ELR (cell line): ENCODE results near the gene ZC3H4.

Experiments
- DNase-seq: peaks from one replicate; pipeline ENCODE4 v3.0.0-alpha.2; 2015; ENCODE audit warnings: low read depth

Gene ZC3H4

DNA sequence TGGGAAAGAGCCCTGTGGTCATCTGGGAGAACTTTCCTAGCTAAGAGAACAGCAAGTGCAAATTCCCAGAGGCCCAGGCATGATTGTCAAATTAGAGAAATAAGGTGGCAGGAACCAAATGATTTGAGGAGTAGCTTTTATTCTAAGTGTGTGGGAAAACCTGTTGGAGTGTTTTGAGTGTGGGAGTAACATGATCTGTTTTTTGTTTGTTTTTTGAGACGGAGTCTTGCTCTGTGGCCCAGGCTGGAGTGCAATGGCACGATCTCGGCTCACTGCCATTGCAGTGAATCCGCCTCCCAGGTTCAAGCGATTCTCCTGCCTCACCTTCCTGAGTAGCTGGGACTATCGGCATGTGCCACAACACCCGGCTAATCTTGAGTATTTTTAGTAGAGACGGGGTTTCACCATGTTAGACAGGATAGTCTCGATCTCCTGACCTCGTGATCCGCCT, 19.5 kb upstream of the ZC3H4 start:
- DNase-seq = no peak

DNA sequence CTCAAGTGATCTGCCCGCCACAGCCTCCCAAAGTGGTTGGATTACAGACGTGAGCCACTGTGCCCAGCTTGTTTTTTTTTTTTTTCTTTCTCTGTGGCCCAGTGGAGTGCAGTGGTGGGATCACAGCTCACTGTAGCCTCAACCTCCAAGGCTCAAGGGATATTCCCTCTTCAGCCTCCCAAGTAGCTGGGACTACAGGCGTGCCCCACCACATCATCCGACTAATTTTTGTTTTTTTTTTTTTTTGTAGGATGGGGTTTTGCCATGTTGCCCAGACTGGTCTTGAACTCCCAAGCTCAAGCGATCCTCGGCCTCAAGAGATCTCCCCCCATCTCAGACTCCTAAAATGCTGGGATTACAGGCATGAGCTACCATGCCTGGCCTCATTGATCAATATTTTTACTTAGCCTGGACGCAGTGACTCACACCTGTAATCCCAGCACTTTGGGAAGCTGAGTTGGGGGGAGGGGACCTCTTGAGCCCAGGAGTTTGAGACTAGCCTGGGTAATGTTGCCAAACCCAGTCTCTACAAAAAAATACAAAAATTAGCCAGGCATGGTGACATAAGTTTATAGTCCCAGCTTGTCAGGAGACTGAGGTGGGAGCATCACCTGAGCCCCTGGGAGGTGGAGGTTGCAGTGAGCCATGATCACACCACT, 18.7 kb upstream of the ZC3H4 start:
- peak; percentile 37 for DNase-seq

GRCh38 chr19:47130589-47131227, 17.1 kb upstream of the ZC3H4 start, which contains the start of gene SAE1:
Gene SAE1, plus strand, starts transcription at chr19:47130835. Its CDS starts 96 bp downstream, at chr19:47130931.
- peak; percentile 99 for DNase-seq

DNA sequence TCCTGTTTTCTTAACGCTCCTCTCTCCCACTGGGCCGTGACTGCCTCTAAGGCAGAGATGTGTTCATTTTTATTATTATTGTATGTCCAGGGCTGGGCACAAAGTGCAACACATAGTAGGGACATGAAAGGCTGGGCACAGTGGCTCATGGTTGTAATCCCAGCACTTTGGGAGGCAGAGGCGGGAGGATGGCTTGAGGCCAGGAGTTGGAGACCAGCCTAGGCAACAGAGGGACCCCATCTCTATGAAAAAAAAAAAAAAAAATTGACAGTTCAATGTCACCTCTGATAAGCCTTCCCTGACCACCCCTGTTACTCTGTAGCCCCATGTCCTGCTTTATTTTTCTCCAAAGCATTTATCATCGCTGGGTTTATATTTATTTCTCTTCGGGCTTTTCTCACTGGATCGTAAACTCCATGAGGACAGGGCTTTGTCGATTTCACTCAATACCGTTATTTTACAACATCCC, 16.6 kb upstream of the ZC3H4 start:
- no peak for DNase-seq

DNA sequence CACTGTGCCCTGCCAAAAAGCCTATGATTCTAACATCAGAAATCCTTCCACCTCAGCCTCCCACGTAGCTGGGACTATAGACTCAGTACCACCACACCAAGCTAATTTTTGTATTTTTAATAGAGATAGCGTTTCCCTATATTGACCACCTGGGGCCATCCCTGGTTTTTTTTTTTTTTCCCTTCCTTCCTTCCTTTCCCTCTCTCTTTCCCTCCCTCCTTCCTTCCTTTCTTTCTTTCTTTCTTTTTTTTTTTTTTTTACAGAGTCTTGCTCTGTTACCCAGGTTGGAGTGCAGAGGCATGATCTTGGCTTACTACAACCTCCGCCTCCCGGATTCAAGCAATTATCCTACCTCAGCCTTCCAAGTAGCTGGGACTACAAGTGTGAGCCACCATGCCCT, 16.0 kb upstream of the ZC3H4 start:
- no peak for DNase-seq

DNA sequence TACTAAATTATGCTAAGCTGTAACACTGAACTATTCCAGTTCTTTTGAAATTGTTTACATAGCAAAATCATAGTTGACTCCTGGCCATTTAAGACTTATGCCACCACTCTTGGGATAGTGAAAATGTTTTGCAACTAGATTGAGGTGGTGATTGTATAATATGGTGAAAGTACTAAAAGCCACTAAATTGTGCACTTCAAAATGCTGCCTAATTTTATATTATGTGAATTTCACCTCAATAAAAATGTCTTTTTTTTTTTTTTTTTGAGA, 12.0 kb upstream of the ZC3H4 start:
- no peak for DNase-seq

GRCh38 chr19:47124937-47125668, 11.5 kb upstream of the ZC3H4 start:
- peak; percentile 85 for DNase-seq

- peak; percentile 58 for DNase-seq
These were observed 9.8 kb upstream of the ZC3H4 start for GRCh38 chr19:47123406-47123805.

DNA sequence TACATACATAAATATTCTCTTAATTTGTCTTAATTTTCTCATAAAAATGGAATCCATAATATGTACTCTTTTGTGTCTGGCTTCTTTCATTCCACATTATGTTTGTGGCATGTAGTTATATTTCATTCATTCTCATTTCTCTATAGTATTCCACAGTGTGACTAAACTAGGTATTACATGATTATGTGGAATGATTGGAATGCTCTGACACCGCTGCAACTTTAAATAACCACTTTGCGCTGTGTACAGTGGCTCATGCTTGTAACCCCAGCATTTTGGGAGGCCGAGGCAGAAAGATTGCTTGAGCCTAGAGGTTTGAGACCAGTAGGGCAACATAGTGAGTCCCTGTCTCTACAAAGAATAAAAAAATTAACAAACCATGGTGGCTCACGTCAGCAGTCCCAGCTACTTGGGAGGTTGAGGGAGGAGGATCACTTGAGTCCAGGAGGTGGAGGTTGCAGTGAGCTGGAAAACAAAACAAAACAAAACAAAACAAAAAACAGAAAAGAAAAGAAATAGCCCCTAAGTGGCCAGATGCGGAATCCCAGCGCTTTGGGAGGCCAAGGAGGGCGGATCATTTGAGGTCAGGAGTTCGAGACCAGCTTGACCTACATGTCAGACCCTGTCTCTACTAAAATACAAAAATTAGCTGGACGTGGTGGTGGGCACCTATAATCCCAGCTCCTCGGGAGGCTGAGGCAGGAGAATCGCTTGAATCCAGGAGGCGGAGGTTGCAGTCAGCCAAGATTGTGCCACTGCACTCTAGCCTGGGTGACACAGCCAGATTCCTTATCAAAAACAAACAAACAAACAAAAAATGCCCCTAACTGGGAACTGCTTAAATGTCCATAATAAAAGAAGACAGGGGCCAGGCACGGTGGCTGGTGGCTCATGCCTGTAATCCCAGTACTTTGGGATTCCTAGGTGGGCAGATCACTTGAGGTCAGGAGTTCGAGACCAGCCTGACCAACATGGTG, 9.1 kb upstream of the ZC3H4 start:
- DNase-seq = peak; percentile 85

GRCh38 chr19:47120470-47121067, 7.0 kb upstream of the ZC3H4 start:
- no peak for DNase-seq

GRCh38 chr19:47113850-47114651, 475 bp upstream of the ZC3H4 start:
- no peak for DNase-seq

GRCh38 chr19:47112166-47112996, 1.2 kb downstream of the ZC3H4 start:
- DNase-seq = peak; percentile 90

- DNase-seq = no peak
These were observed 1.9 kb downstream of the ZC3H4 start for GRCh38 chr19:47111682-47112165.

DNA sequence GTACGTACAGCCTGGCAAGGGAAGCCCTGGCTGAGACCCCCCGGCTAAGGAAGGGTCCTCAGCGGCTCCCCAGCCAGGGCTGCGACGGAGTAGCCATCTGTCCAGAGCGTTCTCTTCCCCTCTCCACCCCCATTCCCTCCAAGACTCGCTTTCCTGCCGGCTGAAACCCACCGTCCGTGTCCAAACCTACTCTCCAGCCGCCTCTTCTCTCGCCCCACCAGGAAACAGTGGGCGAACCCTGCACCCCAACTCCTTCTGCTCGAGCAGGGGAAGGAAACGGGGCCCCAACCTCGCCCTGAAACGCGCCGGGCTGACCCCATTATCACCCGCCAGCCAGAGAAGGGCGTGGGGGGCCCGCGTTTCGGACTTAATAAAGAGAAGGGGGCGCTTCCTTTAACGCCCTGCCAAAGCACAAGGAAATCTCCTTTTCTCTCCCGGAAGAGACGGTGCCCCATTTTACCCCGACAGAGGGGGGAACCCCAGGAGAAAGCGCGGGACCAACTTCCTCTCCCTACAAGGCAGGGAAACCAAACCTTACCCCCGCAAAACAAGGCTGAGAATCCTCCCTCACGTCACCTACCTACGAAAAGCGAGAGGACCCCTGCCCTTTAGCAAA, 2.5 kb downstream of the ZC3H4 start:
- DNase-seq = peak; percentile 47

GRCh38 chr19:47110521-47111005, 3.0 kb downstream of the ZC3H4 start:
- peak; percentile 32 for DNase-seq

DNA sequence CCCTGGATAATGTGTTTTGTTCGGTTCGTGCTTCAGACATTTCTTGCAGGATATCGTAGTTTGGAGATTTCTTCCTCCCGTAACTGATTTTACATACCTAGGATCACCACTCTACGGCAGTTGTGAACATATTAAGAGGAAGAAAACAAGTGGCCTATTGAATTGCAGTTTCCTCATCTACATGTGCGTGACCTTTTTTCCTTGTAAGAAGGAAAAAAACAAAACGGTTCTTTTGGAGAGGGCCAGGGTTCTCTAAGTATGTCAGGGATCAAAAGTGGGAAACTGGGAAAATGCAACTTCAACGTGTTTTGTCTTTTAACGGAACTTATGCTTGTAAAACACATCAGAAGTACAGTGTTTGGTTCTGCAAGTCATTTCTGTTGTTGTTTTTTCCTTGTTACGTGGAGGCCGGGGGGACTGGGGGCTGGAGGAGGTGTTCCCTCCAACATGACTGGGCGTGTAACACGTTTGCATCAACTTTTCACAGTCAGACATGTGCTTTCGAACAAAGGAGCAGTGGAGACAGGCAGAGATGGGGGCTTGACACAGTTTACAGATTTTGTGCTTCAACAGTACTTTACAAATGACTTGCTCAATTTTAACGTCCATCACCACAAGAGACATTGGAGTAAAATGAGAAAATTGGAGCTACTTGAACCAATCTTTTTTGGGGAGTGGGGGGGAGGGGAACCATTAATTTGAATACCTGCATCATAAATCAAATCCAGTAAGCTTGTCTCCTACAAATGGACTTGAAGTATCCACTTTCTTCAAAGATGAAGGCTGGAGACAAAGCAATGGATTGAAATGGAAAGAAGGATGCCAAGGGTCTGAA, 3.8 kb downstream of the ZC3H4 start:
- peak; percentile 57 for DNase-seq

GRCh38 chr19:47109177-47109540, 4.4 kb downstream of the ZC3H4 start:
- no peak for DNase-seq
